Fibroblast of skin of scalp (primary cell): ENCODE results near the gene EXOG.
"Not testable (repeated sequence)": the region's sequence is repeated elsewhere in the genome, so short reads cannot be mapped to it uniquely, and the experiment has no call there.

ENCODE experiments used
- DNase-seq: peaks from one replicate; pipeline ENCODE4 v3.0.0-alpha.2; 2013

Gene EXOG

DNA sequence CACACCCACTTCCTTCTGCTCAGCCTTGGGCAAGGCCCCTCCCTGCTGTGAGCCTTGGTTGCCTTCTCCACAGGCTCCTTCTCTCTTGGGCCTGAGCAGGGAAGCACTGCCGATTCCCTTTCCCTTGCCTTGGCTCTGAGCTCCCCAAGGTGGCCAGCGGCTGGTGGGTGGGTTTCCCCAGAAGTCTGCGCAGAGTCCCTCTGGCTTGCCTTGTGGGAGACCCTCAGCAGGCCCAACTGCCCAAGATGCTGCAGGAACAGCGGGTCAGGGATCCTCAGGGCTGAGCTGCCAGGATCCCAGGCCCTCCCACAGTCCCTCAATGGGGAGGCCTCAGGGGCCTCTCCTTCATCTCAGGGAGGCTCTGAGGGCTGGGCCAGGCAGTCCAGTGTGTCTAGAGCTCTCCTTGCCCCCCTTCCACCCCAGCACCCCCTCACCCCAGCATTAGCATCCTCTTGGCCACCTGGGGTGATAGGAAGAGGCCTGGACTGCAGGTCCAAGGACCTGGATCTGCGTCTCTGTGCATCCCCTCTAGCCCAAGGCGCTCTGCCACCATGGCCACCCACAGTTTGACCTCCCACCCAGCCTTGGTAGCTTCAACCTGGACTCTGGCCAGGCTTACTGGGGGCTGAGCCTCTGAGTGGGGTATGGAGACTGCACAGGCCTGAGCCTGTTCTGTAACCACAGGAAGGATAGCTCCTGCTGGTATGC, 68.6 kb downstream of the EXOG start:
- DNase-seq = no peak

DNA sequence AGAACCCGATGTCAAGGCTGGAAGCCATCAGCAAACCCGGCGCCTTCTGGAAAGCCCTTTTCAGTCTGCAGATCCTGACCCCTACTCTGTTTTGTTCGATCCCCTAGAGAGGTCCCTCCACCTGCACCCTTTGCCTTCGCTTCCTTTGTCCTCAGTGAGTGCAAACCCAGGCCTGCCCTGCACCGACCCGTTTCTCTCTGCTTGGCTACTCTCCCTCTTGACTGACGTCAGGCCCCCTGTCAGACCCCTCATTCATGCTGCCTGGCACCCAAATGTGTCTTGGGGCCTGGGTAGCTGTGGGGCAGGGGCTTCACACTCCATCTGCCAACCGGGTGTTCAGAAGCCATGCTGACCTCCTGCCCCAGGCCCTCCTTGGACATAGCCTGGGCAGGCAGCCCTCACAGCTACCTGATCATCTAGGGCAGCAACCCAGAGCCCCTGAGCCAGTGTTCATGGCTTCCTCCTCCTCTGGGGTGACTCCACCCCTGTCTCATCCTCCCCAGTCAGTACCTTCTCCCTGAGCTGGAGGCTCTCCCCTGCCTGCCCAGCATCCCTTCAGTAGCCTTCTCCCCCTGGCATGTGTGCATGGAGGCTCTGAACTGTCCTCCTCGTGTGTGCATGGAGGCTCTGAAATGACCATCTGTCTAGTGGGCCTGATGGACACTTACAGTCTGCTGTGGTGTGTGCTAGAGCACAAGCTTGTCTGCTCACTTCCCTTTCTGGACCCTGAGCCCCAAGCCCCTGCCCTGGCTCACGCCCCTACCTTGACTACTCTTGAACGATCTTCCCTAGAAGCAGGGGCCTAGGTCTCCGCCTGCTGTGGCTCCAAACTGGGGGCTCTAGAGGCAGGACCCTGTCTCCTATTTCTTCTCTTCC, 69.4 kb downstream of the EXOG start:
- DNase-seq = no peak

DNA sequence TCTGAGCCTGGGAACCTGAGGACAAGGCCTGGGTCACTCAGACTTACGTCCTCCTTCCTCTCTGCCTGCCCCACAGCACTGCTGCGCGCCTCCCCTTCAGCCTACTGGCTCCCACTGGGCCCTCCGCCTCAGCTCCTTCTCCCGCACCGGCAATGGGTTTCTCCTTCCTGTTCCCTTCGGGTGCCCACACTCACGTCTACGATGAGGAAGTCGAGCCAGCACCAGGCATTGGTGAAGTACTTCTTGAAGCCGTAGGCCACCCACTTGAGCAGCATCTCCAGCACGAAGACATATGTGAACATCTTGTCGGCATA, 70.0 kb downstream of the EXOG start:
- DNase-seq = no peak

- not testable (repeated sequence) for DNase-seq
Observed at GRCh38 chr3:38566794-38567193, 70.7 kb downstream of the EXOG start.

GRCh38 chr3:38567498-38567897, 71.4 kb downstream of the EXOG start:
- no peak for DNase-seq

- DNase-seq = no peak
Observed at GRCh38 chr3:38573111-38573510, 77.0 kb downstream of the EXOG start.

DNA sequence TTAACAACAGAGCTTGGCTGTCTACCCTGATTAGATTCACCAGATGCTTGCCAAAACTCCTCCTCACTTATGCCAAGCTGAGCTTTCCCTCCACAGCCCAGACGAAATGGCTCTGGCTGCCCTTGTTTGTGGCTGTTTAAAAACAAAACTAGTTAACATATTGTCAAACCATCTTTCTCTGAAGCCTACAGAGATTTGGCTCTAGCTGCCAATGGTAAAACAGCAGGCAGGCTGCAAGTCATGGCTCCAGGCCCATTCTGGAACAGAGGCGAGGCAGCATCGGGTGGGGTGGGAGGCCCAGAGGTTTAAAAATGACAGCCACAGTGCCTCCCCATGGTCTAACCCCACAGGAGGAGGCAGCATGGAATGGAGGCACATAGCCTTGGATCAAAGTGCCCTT, 77.4 kb downstream of the EXOG start:
- no peak for DNase-seq

GRCh38 chr3:38574411-38575278, 78.5 kb downstream of the EXOG start:
- DNase-seq = no peak

DNA sequence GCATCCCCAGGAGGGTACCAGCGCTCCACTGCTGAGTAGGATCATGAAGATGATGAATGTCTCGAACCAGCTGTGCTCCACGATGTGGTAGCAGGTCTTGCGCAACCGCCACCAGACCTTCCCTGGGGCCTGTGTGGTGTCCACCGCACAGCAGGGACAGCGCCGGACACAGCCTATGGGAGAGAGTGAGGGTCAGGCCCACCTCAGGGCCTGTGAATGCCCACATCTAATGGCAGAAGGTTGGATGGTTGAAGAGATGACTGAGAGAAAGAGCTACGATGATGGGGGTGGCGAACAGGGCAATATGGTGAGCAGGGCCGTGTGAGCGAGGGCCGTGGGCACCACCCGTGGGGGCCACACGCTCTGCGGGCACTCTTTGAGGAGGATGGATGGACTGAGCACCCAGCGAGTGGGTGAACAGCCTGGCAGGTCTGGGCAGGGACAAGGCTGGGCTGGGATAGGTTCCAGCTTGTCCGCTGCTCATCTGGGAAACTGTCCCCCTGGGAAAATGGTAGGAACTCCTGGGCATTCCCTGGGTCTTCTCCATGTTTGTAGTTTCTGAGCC, 79.2 kb downstream of the EXOG start:
- no peak for DNase-seq
